ENCODE results near the gene MED10.

Gene MED10

DNA sequence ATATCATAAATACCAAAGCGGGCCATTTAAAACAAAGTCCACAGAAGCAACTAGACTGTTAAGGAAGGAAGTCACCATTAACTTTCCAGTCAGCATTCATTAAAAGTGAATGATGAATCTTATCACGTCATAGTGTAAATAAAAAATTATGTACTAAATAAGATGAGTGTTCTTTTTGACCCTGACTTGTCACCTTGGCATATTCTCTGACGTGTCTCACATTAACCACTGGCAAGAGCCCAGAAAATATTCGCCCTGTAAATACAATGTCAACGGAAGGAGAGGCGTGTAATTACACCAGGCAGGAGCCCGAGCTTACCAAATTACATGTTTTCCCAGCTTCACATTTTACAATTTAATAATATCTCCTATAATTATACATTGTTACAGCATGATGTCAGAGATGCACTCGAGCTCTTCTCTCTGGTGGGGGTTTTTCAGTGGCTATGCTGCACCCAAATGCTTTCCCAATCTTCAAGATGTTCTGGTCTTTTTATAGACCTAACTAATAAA lies 41.0 kb upstream of the MED10 start:
- no peak for DNase-seq
- Histone ChIP-seq H2AK5ac (ENCODE audit: low read length) (no peak overlapping the region), H3K36me3 (ENCODE audit: control insufficient read depth, insufficient read depth, low read length) (no peaks in the 10 kb centered on the region), H3K56ac (ENCODE audit: low read length) (no peak overlapping the region), H4K8ac (ENCODE audit: low read depth, low read length) (no peak overlapping the region), H3K9ac (ENCODE audit: low read length) (no peak overlapping the region), H3K4me2 (ENCODE audit: low read length) (no peak overlapping the region), H4K5ac (ENCODE audit: low read length) (no peak overlapping the region), H3K18ac (ENCODE audit: low read length) (no peak overlapping the region), H3K4me1 (ENCODE audit: control insufficient read depth, low read depth, low read length) (no peaks in the 10 kb centered on the region), H3K4ac (ENCODE audit: low read depth, low read length) (no peak overlapping the region), H3K4me3 (ENCODE audit: low read length) (no peak overlapping the region), H2BK15ac (replicated peaks; ENCODE audit: low read depth) (no peak overlapping the region), H3K79me2 (ENCODE audit: control insufficient read depth, insufficient read depth, low read length) (no peaks in the 10 kb centered on the region), H2BK5ac (ENCODE audit: low read length) (no peak overlapping the region), H2BK120ac (ENCODE audit: low read depth, low read length) (no peak overlapping the region), H3K79me1 (ENCODE audit: low read length) (no peaks in the 10 kb centered on the region), H3K27me3 (ENCODE audit: insufficient read depth, low read length, poor library complexity) (no peaks in the 10 kb centered on the region), H3K23ac (ENCODE audit: low read length) (no peak overlapping the region), H3K27ac (ENCODE audit: low read depth, low read length) (no peak overlapping the region)
- 100% methylated on average over 1 of the region's 8 CpGs for WGBS (ENCODE audit: extremely low coverage, insufficient coverage, low lambda C conversion rate)

DNA sequence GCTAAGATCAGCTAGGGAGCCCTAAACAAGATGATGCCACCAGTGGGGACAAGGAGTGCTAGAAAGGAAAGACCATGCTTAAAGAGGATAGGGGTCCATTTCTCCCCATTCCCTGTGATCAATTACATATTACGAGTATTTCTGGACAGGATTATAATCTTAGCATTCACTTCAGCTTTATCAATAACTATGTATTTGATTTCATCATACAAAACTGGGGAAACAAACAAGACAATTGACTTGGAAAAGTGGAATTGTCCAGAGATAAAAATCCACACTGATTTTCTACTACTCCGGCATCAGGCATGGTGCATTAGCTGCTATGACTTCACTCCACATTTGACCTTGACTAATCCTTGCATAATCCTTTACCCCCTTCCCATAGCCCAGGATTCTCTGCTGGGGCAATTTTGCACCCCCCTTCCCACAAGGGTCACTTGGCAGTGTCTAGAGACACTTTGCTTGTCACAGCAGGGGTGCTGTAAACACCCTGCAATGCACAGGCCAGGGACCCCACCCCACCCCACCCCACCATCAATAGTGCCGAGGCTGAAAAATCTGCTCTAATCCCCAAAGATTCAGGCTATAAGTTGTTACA lies 40.4 kb upstream of the MED10 start:
- no peak overlapping the region for H2AK5ac ChIP-seq (ENCODE audit: low read length)
- H3K4me1 ChIP-seq (ENCODE audit: control insufficient read depth, low read depth, low read length): no peaks in the 10 kb centered on the region
- H2BK5ac ChIP-seq (ENCODE audit: low read length): no peak overlapping the region
- no peaks in the 10 kb centered on the region for H3K79me1 ChIP-seq (ENCODE audit: low read length)
- no peak overlapping the region for H4K8ac ChIP-seq (ENCODE audit: low read depth, low read length)
- no peaks in the 10 kb centered on the region for H3K36me3 ChIP-seq (ENCODE audit: control insufficient read depth, insufficient read depth, low read length)
- no peak for DNase-seq
- no peak overlapping the region for H2BK120ac ChIP-seq (ENCODE audit: low read depth, low read length)
- no peak overlapping the region for H3K18ac ChIP-seq (ENCODE audit: low read length)
- H3K4me2 ChIP-seq (ENCODE audit: low read length): no peak overlapping the region
- H3K23ac ChIP-seq (ENCODE audit: low read length): no peak overlapping the region
- H3K27ac ChIP-seq (ENCODE audit: low read depth, low read length): no peak overlapping the region
- no peak overlapping the region for H3K9ac ChIP-seq (ENCODE audit: low read length)
- no peak overlapping the region for H3K4ac ChIP-seq (ENCODE audit: low read depth, low read length)
- no peaks in the 10 kb centered on the region for H3K27me3 ChIP-seq (ENCODE audit: insufficient read depth, low read length, poor library complexity)
- H2BK15ac ChIP-seq (replicated peaks; ENCODE audit: low read depth): no peak overlapping the region
- H3K56ac ChIP-seq (ENCODE audit: low read length): no peak overlapping the region
- H3K79me2 ChIP-seq (ENCODE audit: control insufficient read depth, insufficient read depth, low read length): no peaks in the 10 kb centered on the region
- no peak overlapping the region for H4K5ac ChIP-seq (ENCODE audit: low read length)
- H3K4me3 ChIP-seq (ENCODE audit: low read length): no peak overlapping the region
- WGBS (ENCODE audit: extremely low coverage, insufficient coverage, low lambda C conversion rate): no CpG with 5 or more reads among the region's 3 CpGs

DNA sequence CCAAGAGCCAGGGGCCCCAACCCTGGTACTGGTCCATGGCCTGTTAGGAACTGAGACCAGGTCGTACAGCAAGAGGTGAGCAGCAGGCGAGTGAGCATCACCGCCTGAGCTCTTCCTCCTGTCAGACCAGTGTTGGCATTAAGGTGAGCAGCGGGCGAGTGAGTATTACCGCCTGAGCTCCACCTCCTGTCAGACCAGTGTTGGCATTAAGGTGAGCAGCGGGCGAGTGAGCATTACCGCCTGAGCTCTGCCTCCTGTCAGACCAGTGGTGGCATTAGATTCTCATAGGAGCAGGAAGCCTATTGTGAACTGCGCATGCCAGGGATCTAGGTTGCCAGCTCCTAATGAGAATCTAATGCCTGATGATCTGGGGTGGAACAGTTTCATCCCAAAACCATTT lies 39.3 kb upstream of the MED10 start:
- Histone ChIP-seq H3K9ac (ENCODE audit: low read length) (no peak overlapping the region), H4K8ac (ENCODE audit: low read depth, low read length) (no peak overlapping the region), H2BK120ac (ENCODE audit: low read depth, low read length) (no peak overlapping the region), H2BK5ac (ENCODE audit: low read length) (no peak overlapping the region), H3K27ac (ENCODE audit: low read depth, low read length) (no peak overlapping the region), H3K23ac (ENCODE audit: low read length) (no peak overlapping the region), H4K5ac (ENCODE audit: low read length) (no peak overlapping the region), H3K56ac (ENCODE audit: low read length) (no peak overlapping the region), H3K36me3 (ENCODE audit: control insufficient read depth, insufficient read depth, low read length) (no peaks in the 10 kb centered on the region), H3K4me3 (ENCODE audit: low read length) (no peak overlapping the region), H3K4me1 (ENCODE audit: control insufficient read depth, low read depth, low read length) (no peaks in the 10 kb centered on the region), H3K18ac (ENCODE audit: low read length) (no peak overlapping the region), H2AK5ac (ENCODE audit: low read length) (no peak overlapping the region), H2BK15ac (replicated peaks; ENCODE audit: low read depth) (no peak overlapping the region), H3K27me3 (ENCODE audit: insufficient read depth, low read length, poor library complexity) (no peaks in the 10 kb centered on the region), H3K4me2 (ENCODE audit: low read length) (no peak overlapping the region), H3K4ac (ENCODE audit: low read depth, low read length) (no peak overlapping the region), H3K79me1 (ENCODE audit: low read length) (no peaks in the 10 kb centered on the region), H3K79me2 (ENCODE audit: control insufficient read depth, insufficient read depth, low read length) (no peaks in the 10 kb centered on the region)
- no CpG with 5 or more reads among the region's 10 CpGs for WGBS (ENCODE audit: extremely low coverage, insufficient coverage, low lambda C conversion rate)
- no peak for DNase-seq

DNA sequence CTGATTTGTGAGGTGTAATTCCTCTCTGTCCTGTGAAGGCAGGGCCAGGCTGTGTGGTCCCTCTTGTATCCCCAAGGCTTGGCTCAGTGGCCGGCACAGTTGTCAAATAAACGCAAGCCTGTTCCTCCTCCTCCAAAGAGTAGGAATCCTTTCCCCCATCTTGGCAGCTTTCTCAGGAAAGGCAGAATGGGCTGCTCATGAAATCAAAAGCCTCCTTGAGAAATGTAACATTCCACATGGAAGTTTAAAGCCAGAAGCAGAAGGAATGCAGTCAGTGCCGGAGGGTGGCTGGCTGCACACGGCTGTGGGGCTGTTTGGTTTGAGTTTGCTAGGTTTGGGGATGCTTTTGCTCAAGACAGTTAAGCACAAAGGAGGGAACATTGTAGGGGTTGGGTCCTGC lies 34.5 kb upstream of the MED10 start:
- no peak for DNase-seq
- Histone ChIP-seq H3K79me2 (ENCODE audit: control insufficient read depth, insufficient read depth, low read length) (no peaks in the 10 kb centered on the region), H2AK5ac (ENCODE audit: low read length) (no peak overlapping the region), H3K79me1 (ENCODE audit: low read length) (no peaks in the 10 kb centered on the region), H3K4me1 (ENCODE audit: control insufficient read depth, low read depth, low read length) (no peaks in the 10 kb centered on the region), H3K27me3 (ENCODE audit: insufficient read depth, low read length, poor library complexity) (no peaks in the 10 kb centered on the region), H4K5ac (ENCODE audit: low read length) (no peak overlapping the region), H3K4ac (ENCODE audit: low read depth, low read length) (no peak overlapping the region), H3K23ac (ENCODE audit: low read length) (no peak overlapping the region), H2BK15ac (replicated peaks; ENCODE audit: low read depth) (no peak overlapping the region), H3K36me3 (ENCODE audit: control insufficient read depth, insufficient read depth, low read length) (no peaks in the 10 kb centered on the region), H3K18ac (ENCODE audit: low read length) (no peak overlapping the region), H3K9ac (ENCODE audit: low read length) (no peak overlapping the region), H3K56ac (ENCODE audit: low read length) (no peak overlapping the region), H3K27ac (ENCODE audit: low read depth, low read length) (no peak overlapping the region), H2BK5ac (ENCODE audit: low read length) (no peak overlapping the region), H4K8ac (ENCODE audit: low read depth, low read length) (no peak overlapping the region), H3K4me3 (ENCODE audit: low read length) (no peak overlapping the region), H2BK120ac (ENCODE audit: low read depth, low read length) (no peak overlapping the region), H3K4me2 (ENCODE audit: low read length) (no peak overlapping the region)
- no CpG with 5 or more reads among the region's 4 CpGs for WGBS (ENCODE audit: extremely low coverage, insufficient coverage, low lambda C conversion rate)

DNA sequence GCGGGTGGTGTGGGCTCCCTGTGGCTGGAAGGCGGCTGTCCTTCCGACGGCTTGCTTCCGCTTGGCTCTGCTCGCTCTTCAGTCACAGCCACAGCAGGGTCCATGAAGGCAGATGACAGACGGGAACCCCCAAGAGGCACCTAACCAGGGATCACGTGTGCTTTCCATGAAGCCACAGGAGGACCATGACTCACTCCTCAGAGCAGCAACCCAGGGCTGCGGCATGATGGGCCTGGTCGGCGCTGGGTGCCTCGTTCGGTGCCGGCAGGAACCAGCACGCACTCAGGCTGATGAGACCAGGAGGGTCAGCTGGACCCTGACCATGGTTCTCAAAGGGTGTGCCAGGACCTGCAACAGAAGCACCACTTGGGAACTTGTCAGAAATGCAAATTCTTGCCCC lies 32.8 kb upstream of the MED10 start:
- H2AK5ac ChIP-seq (ENCODE audit: low read length): no peak overlapping the region
- no peaks in the 10 kb centered on the region for H3K79me2 ChIP-seq (ENCODE audit: control insufficient read depth, insufficient read depth, low read length)
- no peak overlapping the region for H2BK5ac ChIP-seq (ENCODE audit: low read length)
- H3K36me3 ChIP-seq (ENCODE audit: control insufficient read depth, insufficient read depth, low read length): no peaks in the 10 kb centered on the region
- no peak overlapping the region for H3K23ac ChIP-seq (ENCODE audit: low read length)
- no peak overlapping the region for H2BK15ac ChIP-seq (replicated peaks; ENCODE audit: low read depth)
- H4K5ac ChIP-seq (ENCODE audit: low read length): no peak overlapping the region
- H4K8ac ChIP-seq (ENCODE audit: low read depth, low read length): no peak overlapping the region
- DNase-seq: no peak
- no peak overlapping the region for H3K18ac ChIP-seq (ENCODE audit: low read length)
- no peak overlapping the region for H3K27ac ChIP-seq (ENCODE audit: low read depth, low read length)
- WGBS (ENCODE audit: extremely low coverage, insufficient coverage, low lambda C conversion rate): no CpG with 5 or more reads among the region's 15 CpGs
- H3K4me3 ChIP-seq (ENCODE audit: low read length): no peak overlapping the region
- H3K4me2 ChIP-seq (ENCODE audit: low read length): no peak overlapping the region
- no peak overlapping the region for H3K56ac ChIP-seq (ENCODE audit: low read length)
- H3K4ac ChIP-seq (ENCODE audit: low read depth, low read length): no peak overlapping the region
- H3K79me1 ChIP-seq (ENCODE audit: low read length): no peaks in the 10 kb centered on the region
- no peak overlapping the region for H2BK120ac ChIP-seq (ENCODE audit: low read depth, low read length)
- no peak overlapping the region for H3K9ac ChIP-seq (ENCODE audit: low read length)
- no peaks in the 10 kb centered on the region for H3K27me3 ChIP-seq (ENCODE audit: insufficient read depth, low read length, poor library complexity)
- H3K4me1 ChIP-seq (ENCODE audit: control insufficient read depth, low read depth, low read length): no peaks in the 10 kb centered on the region

DNA sequence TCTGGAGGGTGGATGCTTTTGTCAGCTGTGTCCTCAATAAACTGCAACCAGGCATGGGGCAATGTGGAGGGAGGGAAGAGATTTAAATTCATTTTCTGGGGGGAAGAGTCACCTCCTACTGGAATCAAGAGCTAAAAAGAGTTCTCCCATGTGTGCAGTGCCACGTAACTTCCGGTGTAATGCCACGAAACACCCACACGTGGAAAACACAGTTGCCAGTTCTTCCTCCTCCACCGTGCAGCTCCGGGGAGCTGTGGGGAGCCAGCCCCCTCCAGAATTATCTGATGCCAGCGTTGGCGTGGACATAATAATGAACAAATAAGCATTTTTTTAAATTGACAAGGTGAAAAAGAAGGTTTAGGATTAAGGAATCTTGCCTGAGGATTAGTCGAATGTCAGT lies 32.1 kb upstream of the MED10 start:
- H3K23ac ChIP-seq (ENCODE audit: low read length): no peak overlapping the region
- no peak overlapping the region for H2BK120ac ChIP-seq (ENCODE audit: low read depth, low read length)
- no peak overlapping the region for H4K5ac ChIP-seq (ENCODE audit: low read length)
- no peak overlapping the region for H3K9ac ChIP-seq (ENCODE audit: low read length)
- no peaks in the 10 kb centered on the region for H3K79me1 ChIP-seq (ENCODE audit: low read length)
- no peaks in the 10 kb centered on the region for H3K79me2 ChIP-seq (ENCODE audit: control insufficient read depth, insufficient read depth, low read length)
- no peak overlapping the region for H2BK5ac ChIP-seq (ENCODE audit: low read length)
- no peaks in the 10 kb centered on the region for H3K4me1 ChIP-seq (ENCODE audit: control insufficient read depth, low read depth, low read length)
- H3K27ac ChIP-seq (ENCODE audit: low read depth, low read length): no peak overlapping the region
- H2BK15ac ChIP-seq (replicated peaks; ENCODE audit: low read depth): no peak overlapping the region
- H3K27me3 ChIP-seq (ENCODE audit: insufficient read depth, low read length, poor library complexity): no peaks in the 10 kb centered on the region
- H3K36me3 ChIP-seq (ENCODE audit: control insufficient read depth, insufficient read depth, low read length): no peaks in the 10 kb centered on the region
- no peak overlapping the region for H2AK5ac ChIP-seq (ENCODE audit: low read length)
- H4K8ac ChIP-seq (ENCODE audit: low read depth, low read length): no peak overlapping the region
- no peak overlapping the region for H3K4me3 ChIP-seq (ENCODE audit: low read length)
- no peak overlapping the region for H3K56ac ChIP-seq (ENCODE audit: low read length)
- no peak overlapping the region for H3K4ac ChIP-seq (ENCODE audit: low read depth, low read length)
- H3K18ac ChIP-seq (ENCODE audit: low read length): no peak overlapping the region
- no CpG with 5 or more reads among the region's 9 CpGs for WGBS (ENCODE audit: extremely low coverage, insufficient coverage, low lambda C conversion rate)
- no peak for DNase-seq
- H3K4me2 ChIP-seq (ENCODE audit: low read length): no peak overlapping the region
